ENCODE results near the gene PRPH. TPM values are rescaled to one million over a fixed set of nuclear protein-coding genes. Genes with fewer than 3 reads are reported as not detected.

The PRPH gene
- total RNA-seq, 1 donor from 2014 or later = 0.70 TPM

DNA sequence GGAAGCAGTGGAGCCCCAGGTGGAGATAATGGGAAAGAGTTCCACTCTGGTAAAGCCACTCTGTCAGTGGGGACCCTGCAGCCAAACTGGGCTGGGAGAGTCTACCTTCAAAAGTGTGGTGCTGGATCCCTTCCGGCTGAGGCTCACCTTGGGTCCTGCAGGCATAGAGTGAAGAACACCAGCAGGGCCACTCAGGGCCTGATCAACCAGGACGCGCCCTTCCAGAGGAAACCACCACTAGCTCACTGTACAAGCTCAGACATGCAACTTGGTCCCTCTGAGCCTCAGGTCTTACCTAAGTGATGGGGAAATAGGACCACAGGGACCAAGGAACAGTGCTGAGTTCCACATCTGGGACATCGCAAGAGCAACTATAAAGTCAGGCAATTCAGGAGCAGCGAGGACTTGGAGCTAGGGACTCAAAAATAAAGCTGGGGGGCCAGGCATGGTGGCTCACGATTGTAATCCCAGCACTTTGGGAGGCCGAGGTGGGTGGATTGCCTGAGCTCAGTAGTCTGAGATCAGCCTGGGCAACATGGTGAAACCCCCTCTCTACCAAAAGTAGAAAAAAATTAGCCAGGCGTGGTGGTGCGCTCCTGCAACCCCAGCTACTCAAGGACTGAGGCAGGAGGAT, 5.9 kb upstream of the PRPH start:
- no peak overlapping the region for H3K4me3 Mint-ChIP-seq
- H3K4me1 Mint-ChIP-seq = peaks cover 5% of the 10 kb centered on the region
- no peaks in the 10 kb centered on the region for H3K9me3 Mint-ChIP-seq
- DNase-seq (ENCODE audit: low read depth, low spot score) = no peak
- TF ChIP-seq, protein P1, sequence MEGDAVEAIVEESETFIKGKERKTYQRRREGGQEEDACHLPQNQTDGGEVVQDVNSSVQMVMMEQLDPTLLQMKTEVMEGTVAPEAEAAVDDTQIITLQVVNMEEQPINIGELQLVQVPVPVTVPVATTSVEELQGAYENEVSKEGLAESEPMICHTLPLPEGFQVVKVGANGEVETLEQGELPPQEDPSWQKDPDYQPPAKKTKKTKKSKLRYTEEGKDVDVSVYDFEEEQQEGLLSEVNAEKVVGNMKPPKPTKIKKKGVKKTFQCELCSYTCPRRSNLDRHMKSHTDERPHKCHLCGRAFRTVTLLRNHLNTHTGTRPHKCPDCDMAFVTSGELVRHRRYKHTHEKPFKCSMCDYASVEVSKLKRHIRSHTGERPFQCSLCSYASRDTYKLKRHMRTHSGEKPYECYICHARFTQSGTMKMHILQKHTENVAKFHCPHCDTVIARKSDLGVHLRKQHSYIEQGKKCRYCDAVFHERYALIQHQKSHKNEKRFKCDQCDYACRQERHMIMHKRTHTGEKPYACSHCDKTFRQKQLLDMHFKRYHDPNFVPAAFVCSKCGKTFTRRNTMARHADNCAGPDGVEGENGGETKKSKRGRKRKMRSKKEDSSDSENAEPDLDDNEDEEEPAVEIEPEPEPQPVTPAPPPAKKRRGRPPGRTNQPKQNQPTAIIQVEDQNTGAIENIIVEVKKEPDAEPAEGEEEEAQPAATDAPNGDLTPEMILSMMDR (conservative IDR thresholded peaks at IDR 0.05) = no peak
- H3K36me3 Mint-ChIP-seq (ENCODE audit: low read depth) = no peaks in the 10 kb centered on the region
- peaks cover 48% of the 10 kb centered on the region for H3K27me3 Mint-ChIP-seq (ENCODE audit: low read depth)
- no peak overlapping the region for H3K27ac Mint-ChIP-seq (ENCODE audit: unreplicated experiment)

GRCh38 chr12:49292729-49293055, 2.3 kb upstream of the PRPH start:
- DNase-seq (ENCODE audit: low read depth, low spot score) = no peak
- H3K9me3 Mint-ChIP-seq = no peaks in the 10 kb centered on the region
- H3K36me3 Mint-ChIP-seq (ENCODE audit: low read depth) = no peaks in the 10 kb centered on the region
- TF ChIP-seq, protein P1 (conservative IDR thresholded peaks at IDR 0.05) = no peak
- no peak overlapping the region for H3K27ac Mint-ChIP-seq (ENCODE audit: unreplicated experiment)
- H3K4me3 Mint-ChIP-seq = no peak overlapping the region
- peaks cover 77% of the 10 kb centered on the region for H3K27me3 Mint-ChIP-seq (ENCODE audit: low read depth)
- peaks cover 9% of the 10 kb centered on the region for H3K4me1 Mint-ChIP-seq

DNA sequence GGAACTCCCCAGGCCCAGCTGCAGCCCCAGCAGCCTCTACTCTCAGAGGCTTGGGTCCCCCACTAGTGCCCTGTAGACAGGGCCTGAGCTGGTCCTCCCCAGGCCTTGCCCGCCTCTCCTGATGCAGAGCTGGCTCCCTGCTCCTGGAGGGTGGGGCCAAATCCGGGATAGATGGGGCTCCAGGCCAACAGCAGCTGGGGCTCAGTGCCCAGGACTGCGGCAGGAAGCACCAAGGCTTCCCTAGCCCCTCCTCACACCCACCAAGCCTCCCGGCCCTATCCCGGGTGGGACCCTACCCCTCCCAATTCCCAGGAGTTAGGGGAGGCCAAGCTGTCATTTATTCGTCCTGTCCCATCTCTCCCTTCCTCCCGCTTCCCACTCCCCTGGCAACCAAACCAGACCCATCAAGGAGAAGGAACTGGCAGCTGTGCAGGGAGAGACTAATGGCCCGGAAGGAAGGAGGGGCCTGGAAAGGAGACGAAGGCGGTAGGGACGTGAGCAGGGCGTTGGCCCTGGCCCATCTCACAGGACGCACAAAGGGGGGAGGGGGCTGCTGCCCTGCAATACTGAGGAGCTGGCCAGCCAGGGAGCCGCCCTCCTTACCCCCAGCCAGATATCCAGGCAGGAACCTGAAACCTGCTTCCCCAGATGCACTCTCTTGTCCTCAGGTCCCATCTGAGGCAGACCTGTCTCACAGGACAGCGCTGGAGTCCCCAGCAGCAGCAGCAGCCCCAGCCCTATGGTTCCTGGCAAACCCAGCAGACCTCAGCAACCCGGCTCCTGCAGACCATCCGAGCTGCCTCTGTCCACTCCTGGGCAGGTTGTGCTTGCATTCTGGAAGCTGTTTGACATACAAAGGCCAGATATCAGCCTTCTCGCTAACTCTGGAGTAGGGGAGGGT, 1.6 kb upstream of the PRPH start:
- no peak overlapping the region for H3K27ac Mint-ChIP-seq (ENCODE audit: unreplicated experiment)
- no peaks in the 10 kb centered on the region for H3K36me3 Mint-ChIP-seq (ENCODE audit: low read depth)
- peaks cover 77% of the 10 kb centered on the region for H3K27me3 Mint-ChIP-seq (ENCODE audit: low read depth)
- TF ChIP-seq, protein P1 (conservative IDR thresholded peaks at IDR 0.05) = no peak
- H3K4me3 Mint-ChIP-seq = no peak overlapping the region
- no peaks in the 10 kb centered on the region for H3K9me3 Mint-ChIP-seq
- peaks cover 7% of the 10 kb centered on the region for H3K4me1 Mint-ChIP-seq
- no peak for DNase-seq (ENCODE audit: low read depth, low spot score)

DNA sequence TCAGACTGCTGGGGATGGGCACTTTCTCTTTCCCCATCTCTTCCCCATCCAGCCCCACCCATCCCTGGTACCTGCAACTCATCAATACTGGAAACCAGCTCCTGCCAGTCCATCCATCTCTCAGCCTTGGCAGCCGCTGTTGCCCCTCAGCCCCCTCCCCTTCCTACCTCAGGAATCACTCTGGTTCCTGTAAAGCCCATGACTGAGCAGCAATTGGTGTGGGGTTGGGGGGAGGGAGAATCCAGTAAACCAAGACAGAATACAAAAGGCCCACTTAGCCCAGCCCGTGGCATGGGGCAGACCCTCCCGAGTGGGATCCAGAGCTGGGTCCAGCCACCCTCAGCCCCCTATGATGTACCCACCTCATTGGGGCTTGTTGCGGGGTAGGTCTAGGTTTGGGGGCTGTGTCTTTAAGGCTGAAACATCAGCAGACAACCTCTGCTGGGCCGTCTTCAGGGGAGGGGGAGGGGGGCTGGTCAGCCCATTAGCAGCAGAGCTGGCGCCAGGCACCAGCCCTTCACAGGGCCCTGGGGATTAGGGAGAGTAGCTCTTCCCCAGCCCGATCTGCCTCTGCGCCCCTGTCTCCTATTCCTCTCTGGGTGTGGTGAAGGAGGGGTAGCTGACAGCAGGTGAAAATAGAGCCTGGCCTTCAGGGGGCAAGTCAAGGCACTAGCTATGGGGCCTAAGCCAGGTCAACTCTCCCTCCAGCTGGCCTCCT, 702 bp upstream of the PRPH start:
- no peaks in the 10 kb centered on the region for H3K9me3 Mint-ChIP-seq
- no peak for DNase-seq (ENCODE audit: low read depth, low spot score)
- H3K27me3 Mint-ChIP-seq (ENCODE audit: low read depth) = peaks cover 81% of the 10 kb centered on the region
- no peak overlapping the region for H3K27ac Mint-ChIP-seq (ENCODE audit: unreplicated experiment)
- H3K4me1 Mint-ChIP-seq = peaks cover 4% of the 10 kb centered on the region
- TF ChIP-seq, protein P1 (conservative IDR thresholded peaks at IDR 0.05) = no peak
- no peaks in the 10 kb centered on the region for H3K36me3 Mint-ChIP-seq (ENCODE audit: low read depth)
- H3K4me3 Mint-ChIP-seq = no peak overlapping the region

- Mint-ChIP-seq H3K36me3 (ENCODE audit: low read depth) (no peaks in the 10 kb centered on the region), H3K27me3 (ENCODE audit: low read depth) (peaks cover 84% of the 10 kb centered on the region), H3K4me1 (peaks cover 4% of the 10 kb centered on the region), H3K9me3 (no peaks in the 10 kb centered on the region), H3K4me3 (no peak overlapping the region), H3K27ac (ENCODE audit: unreplicated experiment) (no peak overlapping the region)
- TF ChIP-seq, protein P1 (conservative IDR thresholded peaks at IDR 0.05) = no peak
- no peak for DNase-seq (ENCODE audit: low read depth, low spot score)
These were observed 204 bp upstream of the PRPH start for GRCh38 chr12:49294804-49295081.

Data from neural crest cell (in vitro differentiated cells).